Measurements from ENCODE around the gene CLCA2.

Gene CLCA2

DNA sequence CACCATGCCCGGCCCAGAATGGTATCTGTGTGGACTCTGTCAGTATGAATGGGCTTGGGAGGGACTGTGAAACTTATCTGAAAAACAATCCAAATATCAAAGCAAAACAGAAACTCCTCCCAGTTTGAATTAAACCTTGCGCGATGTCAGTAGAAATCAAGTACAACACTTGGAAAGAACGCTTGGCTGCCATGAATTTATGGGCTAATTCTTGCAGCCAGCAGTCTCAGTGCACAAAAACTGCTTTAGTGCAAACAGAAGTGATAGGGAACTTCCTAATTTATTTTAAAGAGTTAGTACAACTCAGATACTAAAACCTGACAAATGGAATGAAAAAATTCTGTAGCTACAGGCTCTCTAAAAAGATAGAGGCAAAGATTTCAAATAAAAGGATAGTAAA is 53.3 kb downstream of the CLCA2 start:
- ChIA-PET CTCF (no interaction called here), POLR2A (no interaction called here)
- DNase-seq (ENCODE audit: extremely low spot score) = no peak
- TF ChIP-seq CTBP1 (IDR thresholded peaks at IDR 0.05; ENCODE audit: borderline replicate concordance) (no peak), FOXA1 (IDR thresholded peaks at IDR 0.05) (no peak), SUZ12 (IDR thresholded peaks at IDR 0.05) (no peak), ELF4 (IDR thresholded peaks at IDR 0.05) (no peak), HDGF (IDR thresholded peaks at IDR 0.05; ENCODE audit: borderline replicate concordance) (no peak), ZNF384 (IDR thresholded peaks at IDR 0.05) (no peak), TARDBP (IDR thresholded peaks at IDR 0.05) (no peak), ARNT (IDR thresholded peaks at IDR 0.05) (no peak), FOXM1 (IDR thresholded peaks at IDR 0.05; ENCODE audit: borderline replicate concordance) (no peak), FOXK2 (IDR thresholded peaks at IDR 0.05) (no peak), L3MBTL2 (conservative IDR thresholded peaks at IDR 0.05) (no peak), LEF1 (IDR thresholded peaks at IDR 0.05; ENCODE audit: borderline replicate concordance) (no peak), SP1 (IDR thresholded peaks at IDR 0.05) (no peak), BHLHE40 (IDR thresholded peaks at IDR 0.05; ENCODE audit: borderline replicate concordance) (no peak), NFRKB (IDR thresholded peaks at IDR 0.05) (no peak)
- TF ChIP-seq, protein P1, sequence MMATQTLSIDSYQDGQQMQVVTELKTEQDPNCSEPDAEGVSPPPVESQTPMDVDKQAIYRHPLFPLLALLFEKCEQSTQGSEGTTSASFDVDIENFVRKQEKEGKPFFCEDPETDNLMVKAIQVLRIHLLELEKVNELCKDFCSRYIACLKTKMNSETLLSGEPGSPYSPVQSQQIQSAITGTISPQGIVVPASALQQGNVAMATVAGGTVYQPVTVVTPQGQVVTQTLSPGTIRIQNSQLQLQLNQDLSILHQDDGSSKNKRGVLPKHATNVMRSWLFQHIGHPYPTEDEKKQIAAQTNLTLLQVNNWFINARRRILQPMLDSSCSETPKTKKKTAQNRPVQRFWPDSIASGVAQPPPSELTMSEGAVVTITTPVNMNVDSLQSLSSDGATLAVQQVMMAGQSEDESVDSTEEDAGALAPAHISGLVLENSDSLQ (IDR thresholded peaks at IDR 0.05) = no peak

DNA sequence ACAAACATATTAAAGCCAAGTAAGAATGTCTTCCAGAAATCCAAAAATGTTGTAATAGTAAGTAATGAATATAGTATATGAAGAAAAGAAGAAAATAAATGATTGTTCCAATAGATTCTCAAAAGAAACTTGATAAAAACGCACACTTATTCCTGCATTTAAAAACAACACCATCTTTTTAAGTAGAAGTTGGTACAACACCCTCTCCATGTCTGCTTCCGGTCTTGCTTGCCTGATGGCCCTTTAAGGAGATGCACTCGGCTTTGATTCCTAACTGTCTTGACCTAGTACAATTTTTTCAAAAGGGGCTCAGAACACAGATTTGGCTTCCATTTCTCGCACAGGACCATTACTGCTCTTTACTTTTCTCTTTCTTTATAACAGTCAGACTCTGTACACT is 53.7 kb downstream of the CLCA2 start:
- no peak for TF ChIP-seq HDGF (IDR thresholded peaks at IDR 0.05; ENCODE audit: borderline replicate concordance)
- no peak for TF ChIP-seq FOXA1 (IDR thresholded peaks at IDR 0.05)
- TF ChIP-seq LEF1 (IDR thresholded peaks at IDR 0.05; ENCODE audit: borderline replicate concordance) = no peak
- TF ChIP-seq SUZ12 (IDR thresholded peaks at IDR 0.05) = no peak
- TF ChIP-seq FOXM1 (IDR thresholded peaks at IDR 0.05; ENCODE audit: borderline replicate concordance) = no peak
- no peak for TF ChIP-seq BHLHE40 (IDR thresholded peaks at IDR 0.05; ENCODE audit: borderline replicate concordance)
- TF ChIP-seq ELF4 (IDR thresholded peaks at IDR 0.05) = no peak
- POLR2A ChIA-PET = no interaction called here
- CTCF ChIA-PET = no interaction called here
- DNase-seq (ENCODE audit: extremely low spot score) = no peak

GRCh38 chr1:86478416-86479156 is 54.6 kb downstream of the CLCA2 start:
- ChIA-PET POLR2A (no interaction called here), CTCF (no interaction called here)
- TF ChIP-seq HDGF (IDR thresholded peaks at IDR 0.05; ENCODE audit: borderline replicate concordance) (no peak), ARNT (IDR thresholded peaks at IDR 0.05) (no peak), NFRKB (IDR thresholded peaks at IDR 0.05) (no peak), FOXK2 (IDR thresholded peaks at IDR 0.05) (no peak)
- DNase-seq (ENCODE audit: extremely low spot score) = no peak

DNA sequence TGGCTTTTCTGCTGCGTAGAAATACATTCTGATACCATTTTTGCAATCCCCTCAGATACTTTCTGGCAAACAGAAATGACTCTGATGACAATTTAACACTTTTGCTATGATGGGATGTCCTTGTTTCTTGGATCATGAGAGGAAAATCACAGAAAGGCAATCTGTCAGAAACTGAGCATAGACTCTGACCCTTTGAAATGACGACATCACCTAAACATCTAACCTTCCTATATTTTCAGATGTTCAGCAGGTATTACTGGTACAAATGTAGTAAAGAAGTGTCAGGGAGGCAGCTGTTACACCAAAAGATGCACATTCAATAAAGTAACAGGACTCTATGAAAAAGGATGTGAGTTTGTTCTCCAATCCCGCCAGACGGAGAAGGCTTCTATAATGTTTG is 58.0 kb downstream of the CLCA2 start:
- POLR2A ChIA-PET = no interaction called here
- TF ChIP-seq ZNF384 (IDR thresholded peaks at IDR 0.05) (no peak), HDGF (IDR thresholded peaks at IDR 0.05; ENCODE audit: borderline replicate concordance) (no peak), FOXA1 (IDR thresholded peaks at IDR 0.05) (no peak), LEF1 (IDR thresholded peaks at IDR 0.05; ENCODE audit: borderline replicate concordance) (no peak), CTBP1 (IDR thresholded peaks at IDR 0.05; ENCODE audit: borderline replicate concordance) (no peak), NFRKB (IDR thresholded peaks at IDR 0.05) (no peak), SP1 (IDR thresholded peaks at IDR 0.05) (no peak), ARNT (IDR thresholded peaks at IDR 0.05) (no peak), BHLHE40 (IDR thresholded peaks at IDR 0.05; ENCODE audit: borderline replicate concordance) (no peak), TARDBP (IDR thresholded peaks at IDR 0.05) (no peak), SUZ12 (IDR thresholded peaks at IDR 0.05) (no peak), ELF4 (IDR thresholded peaks at IDR 0.05) (no peak), L3MBTL2 (conservative IDR thresholded peaks at IDR 0.05) (no peak), FOXM1 (IDR thresholded peaks at IDR 0.05; ENCODE audit: borderline replicate concordance) (no peak), FOXK2 (IDR thresholded peaks at IDR 0.05) (no peak)
- TF ChIP-seq, protein P1 (IDR thresholded peaks at IDR 0.05) = no peak
- DNase-seq (ENCODE audit: extremely low spot score) = no peak
- CTCF ChIA-PET = interaction anchor here (0.6 to 0.9 kb wide), 2 partner anchors 17 to 23 kb away, joined by 3 to 4 read pairs; no protein-coding TSS in a partner anchor

- POLR2A ChIA-PET = no interaction called here
- TF ChIP-seq ELF4 (IDR thresholded peaks at IDR 0.05) = no peak
- no peak for TF ChIP-seq LEF1 (IDR thresholded peaks at IDR 0.05; ENCODE audit: borderline replicate concordance)
- no peak for TF ChIP-seq NFRKB (IDR thresholded peaks at IDR 0.05)
- TF ChIP-seq SP1 (IDR thresholded peaks at IDR 0.05) = no peak
- no peak for DNase-seq (ENCODE audit: extremely low spot score)
- CTCF ChIA-PET = no interaction called here
Measured at GRCh38 chr1:86487131-86487810, 63.3 kb downstream of the CLCA2 start.

DNA sequence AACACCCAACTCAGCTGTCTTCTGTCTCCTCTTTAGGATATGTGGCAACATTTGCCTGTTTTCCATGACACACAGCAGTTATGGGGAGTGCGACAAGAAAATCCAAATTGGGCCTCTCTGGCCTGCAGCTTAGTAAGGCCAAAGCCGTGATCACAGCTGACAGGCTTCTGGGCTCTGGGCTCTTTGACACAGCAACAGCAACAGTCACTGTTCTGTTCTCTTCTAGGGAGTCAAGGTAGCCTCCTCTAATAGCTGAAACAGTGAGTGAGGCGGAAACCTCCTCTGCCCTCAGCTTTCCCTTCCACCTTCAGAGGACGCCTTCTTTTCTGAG is 63.8 kb downstream of the CLCA2 start:
- TF ChIP-seq FOXK2 (IDR thresholded peaks at IDR 0.05) = no peak
- no peak for TF ChIP-seq NFRKB (IDR thresholded peaks at IDR 0.05)
- TF ChIP-seq FOXM1 (IDR thresholded peaks at IDR 0.05; ENCODE audit: borderline replicate concordance) = no peak
- no peak for TF ChIP-seq LEF1 (IDR thresholded peaks at IDR 0.05; ENCODE audit: borderline replicate concordance)
- TF ChIP-seq CTBP1 (IDR thresholded peaks at IDR 0.05; ENCODE audit: borderline replicate concordance) = no peak
- TF ChIP-seq TARDBP (IDR thresholded peaks at IDR 0.05) = no peak
- ChIA-PET CTCF (no interaction called here), POLR2A (no interaction called here)
- no peak for DNase-seq (ENCODE audit: extremely low spot score)

Measured in HEK293T (cell line).